Liver (tissue), 9 donors: Measurements from ENCODE around the gene PALM2AKAP2. TPM values are rescaled to one million over a fixed set of nuclear protein-coding genes. Genes with fewer than 3 reads are reported as not detected.
A peak's percentile ranks its signal among the peaks of the same experiment; 100 is the strongest.

Source experiments
- DNase-seq: peaks from one replicate; pipeline ENCODE4 v3.0.0-alpha.2; 2017; ENCODE audit warnings: low spot score
- H3K27ac ChIP-seq, 2 donors: one replicate each; pipeline ENCODE4 v1.7.0; 2013; ENCODE audit warnings: inconsistent platforms in 2 of 2, low read length in 2 of 2, control low read depth in 1 of 2, low read depth in 1 of 2, mild to moderate bottlenecking in 1 of 2
- H3K27me3 ChIP-seq, 4 donors: one replicate each; pipeline versions ENCODE4 v1.6.1 to v1.7.0; 2013; ENCODE audit warnings: low read length in 3 of 4, inconsistent platforms in 1 of 4, mild to moderate bottlenecking in 1 of 4, moderate library complexity in 1 of 4; ENCODE audit not compliant: control insufficient read depth in 4 of 4, insufficient read depth in 4 of 4
- H3K36me3 ChIP-seq, 4 donors: one replicate each; pipeline versions ENCODE4 v1.6.1 to v1.7.0; 2013; ENCODE audit warnings: low read length in 3 of 4, mild to moderate bottlenecking in 3 of 4, low read depth in 1 of 4, moderate library complexity in 1 of 4; ENCODE audit not compliant: control insufficient read depth in 4 of 4, insufficient read depth in 3 of 4
- H3K4me1 ChIP-seq, 4 donors: one replicate each; pipeline versions ENCODE4 v1.6.1 to v1.7.0; 2013; ENCODE audit warnings: low read length in 3 of 4, mild to moderate bottlenecking in 3 of 4, moderate library complexity in 1 of 4; ENCODE audit not compliant: control insufficient read depth in 4 of 4, insufficient read depth in 4 of 4
- H3K4me3 ChIP-seq, 3 donors: one replicate each; pipeline versions ENCODE4 v1.6.1 to v1.7.0; 2013; ENCODE audit warnings: low read length in 3 of 3, control low read depth in 1 of 3, low read depth in 1 of 3, mild to moderate bottlenecking in 1 of 3
- H3K9ac ChIP-seq, 2 donors: one replicate each; pipeline ENCODE4 v1.7.0; 2013; ENCODE audit warnings: low read length in 2 of 2, mild to moderate bottlenecking in 2 of 2, moderate library complexity in 2 of 2, control low read depth in 1 of 2, low read depth in 1 of 2
- H3K9me3 ChIP-seq, 4 donors: one replicate each; pipeline versions ENCODE4 v1.6.1 to v1.7.0; 2013; ENCODE audit warnings: low read length in 3 of 4; ENCODE audit not compliant: control insufficient read depth in 4 of 4
- CTCF ChIP-seq: fragments of 150-350 bp; IDR thresholded peaks from 2 replicates; pipeline ENCODE4 v1.5.1; 2017; ENCODE audit warnings: improper control_type of control experiment, low read depth, low read length; ENCODE audit not compliant: missing input control
- EGR1 ChIP-seq, 2 donors: IDR thresholded peaks; 2 replicates each; pipeline ENCODE4 v1.6.1; 2016 to 2018; ENCODE audit warnings: antibody characterized with exemption in 2 of 2, low read depth in 2 of 2
- FOXA1 ChIP-seq: IDR thresholded peaks from 2 replicates; pipeline ENCODE4 v1.6.1; 2016; ENCODE audit warnings: antibody characterized with exemption
- FOXA2 ChIP-seq: IDR thresholded peaks from 2 replicates; pipeline ENCODE4 v1.6.1; 2016; ENCODE audit warnings: antibody characterized with exemption
- GABPA ChIP-seq, 2 donors: IDR thresholded peaks in 1 of 2; conservative IDR thresholded peaks in 1 of 2; 2 replicates each; pipeline ENCODE4 v1.6.1; 2016; ENCODE audit warnings: antibody characterized with exemption in 2 of 2, mild to moderate bottlenecking in 1 of 2, moderate library complexity in 1 of 2
- HNF4A ChIP-seq, 2 donors: conservative IDR thresholded peaks; 2 replicates each; pipeline ENCODE4 v1.6.1; 2016; ENCODE audit warnings: antibody characterized with exemption in 2 of 2, mild to moderate bottlenecking in 2 of 2
- HNF4G ChIP-seq: IDR thresholded peaks from 2 replicates; pipeline ENCODE4 v1.6.1; 2016; ENCODE audit warnings: antibody characterized with exemption
- JUND ChIP-seq, 2 donors: IDR thresholded peaks; 2 replicates each; pipeline ENCODE4 v1.6.1; 2016; ENCODE audit warnings: antibody characterized with exemption in 2 of 2
- MAX ChIP-seq: IDR thresholded peaks from 2 replicates; pipeline ENCODE4 v1.6.1; 2016; ENCODE audit warnings: antibody characterized with exemption
- NR2F2 ChIP-seq: IDR thresholded peaks from 2 replicates; pipeline ENCODE4 v1.6.1; 2016; ENCODE audit warnings: antibody characterized with exemption
- RAD21 ChIP-seq, 2 donors: IDR thresholded peaks; 2 replicates each; pipeline ENCODE4 v1.6.1; 2016; ENCODE audit warnings: antibody characterized with exemption in 2 of 2, mild to moderate bottlenecking in 2 of 2
- REST ChIP-seq: IDR thresholded peaks from 2 replicates; pipeline ENCODE4 v1.6.1; 2016; ENCODE audit warnings: antibody characterized with exemption, mild to moderate bottlenecking
- RXRA ChIP-seq, 2 donors: IDR thresholded peaks; 2 replicates each; pipeline ENCODE4 v1.6.1; 2017 to 2018; ENCODE audit warnings: antibody characterized with exemption in 2 of 2, mild to moderate bottlenecking in 1 of 2
- SP1 ChIP-seq: IDR thresholded peaks from 2 replicates; pipeline ENCODE4 v1.6.1; 2018; ENCODE audit warnings: antibody characterized with exemption, mild to moderate bottlenecking
- TAF1 ChIP-seq: conservative IDR thresholded peaks from 2 replicates; pipeline ENCODE4 v1.6.1; 2016; ENCODE audit warnings: antibody characterized with exemption, mild to moderate bottlenecking
- YY1 ChIP-seq: IDR thresholded peaks from 2 replicates; pipeline ENCODE4 v1.6.1; 2016; ENCODE audit warnings: antibody characterized with exemption, mild to moderate bottlenecking
- ZBTB33 ChIP-seq: IDR thresholded peaks from 2 replicates; pipeline ENCODE4 v1.6.1; 2016; ENCODE audit warnings: antibody characterized with exemption
- WGBS: extraction: QIAGEN DNeasy Blood & Tissue Kit; methylation state at CpG from one replicate; pipeline ENCODE4 v1.1.7; 2013; 5-methylcytosine and 5-hydroxymethylcytosine counted together
- polyA plus RNA-seq, 2 donors: library from polyadenylated mRNA; stranded (reverse) in 1 of 2; unstranded in 1 of 2; fragments of 200-250 nt in 1 of 2; fragments of >200 nt in 1 of 2; fragmentation: Nextera tagmentation in 1 of 2; extraction: Ambion mirVana in 1 of 2; gene quantifications; one replicate each; pipeline versions ENCODE4 v1.2.1 to v1.2.3, GENCODE V29; 2013 to 2015
- total RNA-seq, 2 donors: library from RNA; depleted of rRNA; stranded (reverse); fragments of >200 nt; gene quantifications; one replicate each; pipeline ENCODE4 v1.2.3, GENCODE V29; 2014
- donor health status: healthy.
- donor health status: healthy.
- donor health status: healthy.
- donor health status: healthy.
- donor health status: healthy.

Gene PALM2AKAP2
- total and polyA plus RNA-seq, 4 donors: 4.6 to 47.9 (median 6.2) TPM

GRCh38 chr9:109743696-109744095 lies 36.3 kb upstream of the PALM2AKAP2 start:
- Histone ChIP-seq H3K9ac (no peak overlapping the region), H3K4me3 (no peak overlapping the region), H3K9me3 (no peaks in the 10 kb centered on the region), H3K27me3 (no peaks in the 10 kb centered on the region), H3K36me3 (no peaks in the 10 kb centered on the region), H3K27ac (no peak overlapping the region), H3K4me1 (peaks cover 0 to 8% (median 2%) of the 10 kb centered on the region in 4 donors)
- 67% methylated on average over 2 of the region's 2 CpGs for WGBS
- DNase-seq: no peak
- no peak for TF ChIP-seq EGR1 (IDR thresholded peaks at IDR 0.05; ENCODE audit: low read depth in 2 of 2)
- no peak for TF ChIP-seq GABPA (IDR thresholded peaks at IDR 0.05 in 1 of 2, conservative IDR thresholded peaks at IDR 0.05 in 1 of 2)
- TF ChIP-seq NR2F2: no peak
- no peak for TF ChIP-seq SP1
- TF ChIP-seq FOXA2: no peak
- TF ChIP-seq JUND (IDR thresholded peaks at IDR 0.05): no peak
- TF ChIP-seq RXRA (IDR thresholded peaks at IDR 0.05): no peak
- TF ChIP-seq MAX: no peak
- TF ChIP-seq RAD21 (IDR thresholded peaks at IDR 0.05): no peak
- TF ChIP-seq HNF4G: no peak
- no peak for TF ChIP-seq REST
- TF ChIP-seq ZBTB33: no peak
- TF ChIP-seq TAF1: no peak
- no peak for TF ChIP-seq FOXA1
- no peak for TF ChIP-seq YY1

GRCh38 chr9:109745335-109746283 lies 34.4 kb upstream of the PALM2AKAP2 start:
- DNase-seq: no peak
- H3K27me3 ChIP-seq: no peaks in the 10 kb centered on the region
- no peaks in the 10 kb centered on the region for H3K36me3 ChIP-seq
- no peaks in the 10 kb centered on the region for H3K9me3 ChIP-seq
- H3K4me3 ChIP-seq: no peak overlapping the region
- no peak overlapping the region for H3K27ac ChIP-seq
- H3K4me1 ChIP-seq: peaks cover 0 to 8% (median 2%) of the 10 kb centered on the region in 4 donors
- 15% methylated on average over 11 of the region's 11 CpGs for WGBS
- no peak overlapping the region for H3K9ac ChIP-seq
- no peak for TF ChIP-seq SP1
- peak; percentile 34 for TF ChIP-seq ZBTB33
- peak; percentile 50 for TF ChIP-seq YY1
- peak in 1 of 2 donors; percentile 58 for TF ChIP-seq RXRA (IDR thresholded peaks at IDR 0.05)
- TF ChIP-seq HNF4G: no peak
- TF ChIP-seq REST: no peak
- TF ChIP-seq EGR1 (IDR thresholded peaks at IDR 0.05; ENCODE audit: low read depth in 2 of 2): no peak
- TF ChIP-seq HNF4A (conservative IDR thresholded peaks at IDR 0.05): peak in 1 of 2 donors; percentile 63
- TF ChIP-seq FOXA2: no peak
- TF ChIP-seq CTCF: no peak
- no peak for TF ChIP-seq TAF1
